DMS79 treated with DMSO at 0.1 percent for 48 hours (cell line): Measurements from ENCODE around the gene REPS2.
A peak's percentile ranks its signal among the peaks of the same experiment; 100 is the strongest.

Source experiments
- DNase-seq: peaks from one replicate; lab custom pipeline; 2025; lab: John Stamatoyannopoulos, UW

Gene REPS2

DNA sequence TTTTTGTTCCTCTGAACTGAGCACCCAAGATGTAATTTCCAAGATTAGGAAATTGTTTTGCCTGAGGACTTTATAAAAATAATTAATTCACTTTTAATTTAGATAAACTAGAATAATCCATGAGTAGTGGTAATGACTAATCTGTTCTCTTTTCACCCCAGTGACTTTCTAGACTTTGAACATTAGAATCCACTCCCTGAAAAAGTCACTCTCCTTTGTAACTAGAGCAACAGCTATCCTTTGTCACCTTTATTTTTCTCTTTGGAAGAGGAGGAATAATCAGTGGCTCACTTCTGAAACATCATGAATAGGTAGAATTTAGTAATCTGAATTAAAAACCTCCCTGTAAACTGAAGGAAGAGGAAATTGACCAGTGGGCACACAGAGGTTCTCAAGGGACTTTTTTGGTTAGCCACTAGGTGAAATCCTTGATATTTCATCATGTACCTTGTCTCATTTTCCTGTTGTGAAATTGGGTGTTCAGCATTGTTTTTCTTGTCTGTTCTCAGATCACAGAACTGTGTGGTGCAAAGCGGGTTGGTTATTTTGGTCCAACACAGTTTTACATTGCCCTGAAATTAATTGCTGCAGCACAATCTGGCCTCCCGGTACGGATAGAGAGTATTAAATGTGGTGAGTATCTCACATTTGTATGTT lies 59.4 kb downstream of the REPS2 start:
- no peak for DNase-seq

DNA sequence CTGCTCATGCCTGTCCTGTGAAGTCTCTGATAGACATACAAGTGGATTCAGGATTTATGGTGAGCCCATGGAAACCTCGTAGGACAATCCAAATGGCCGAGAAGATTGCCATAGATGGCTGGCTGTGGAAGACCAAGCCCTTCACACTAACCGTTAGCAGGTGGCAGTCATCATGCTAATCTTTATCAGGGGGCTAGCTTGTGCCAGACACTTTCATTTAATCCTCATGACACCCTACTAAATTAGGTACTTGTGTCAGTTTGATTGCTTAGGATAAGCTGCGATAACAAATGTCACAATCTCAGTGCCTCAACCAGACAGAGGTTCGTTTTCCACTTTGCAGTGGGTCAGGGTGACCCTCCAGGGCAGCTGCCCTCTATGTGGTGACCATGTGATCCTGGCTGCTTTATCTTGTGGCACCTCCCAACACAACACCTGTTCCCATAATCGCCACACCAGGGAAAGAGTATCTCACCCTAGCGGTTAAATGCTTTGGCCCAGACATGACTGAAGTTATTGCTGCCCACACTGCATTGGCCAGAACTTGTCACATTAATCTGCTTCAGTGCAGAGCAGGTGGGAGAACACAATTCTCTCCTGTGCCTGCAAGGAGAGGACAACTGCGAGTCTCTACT lies 60.8 kb downstream of the REPS2 start:
- no peak for DNase-seq

DNA sequence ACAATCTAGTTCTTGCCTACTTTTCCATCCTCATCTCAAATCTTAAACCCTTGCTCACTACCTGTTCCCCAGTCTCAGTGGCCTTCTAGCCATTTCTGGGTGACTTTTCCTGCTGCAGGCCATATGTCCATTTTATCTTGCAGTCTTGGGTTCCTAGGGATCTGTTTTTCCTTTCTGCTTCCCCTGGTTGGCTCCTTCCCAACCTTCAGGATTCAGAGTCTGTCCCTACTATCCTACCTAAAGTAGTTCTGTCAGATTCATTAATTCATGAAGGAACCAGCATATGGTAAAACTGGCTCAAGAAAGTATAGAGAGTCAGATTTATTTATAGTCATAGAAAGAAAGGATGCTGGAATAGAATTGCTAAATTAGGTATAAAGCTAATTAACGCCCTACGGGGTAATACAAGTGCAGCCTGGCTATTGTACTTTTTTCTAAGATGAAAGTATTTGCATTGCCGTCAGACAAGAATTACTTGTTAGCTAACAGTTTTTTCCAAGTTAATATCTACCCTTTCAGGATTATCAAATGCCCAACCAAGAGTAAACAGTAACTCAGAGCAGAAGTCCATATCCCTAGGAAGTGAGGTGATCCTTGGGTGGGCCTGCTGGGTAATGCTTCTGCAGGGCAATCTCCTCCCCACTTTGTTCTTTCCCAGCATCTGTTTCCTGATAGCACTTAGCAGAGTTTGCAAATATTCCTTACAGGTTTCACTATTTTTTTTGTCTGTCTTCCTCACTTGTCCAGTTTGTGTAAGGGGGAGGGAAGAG lies 63.6 kb downstream of the REPS2 start:
- no peak for DNase-seq

DNA sequence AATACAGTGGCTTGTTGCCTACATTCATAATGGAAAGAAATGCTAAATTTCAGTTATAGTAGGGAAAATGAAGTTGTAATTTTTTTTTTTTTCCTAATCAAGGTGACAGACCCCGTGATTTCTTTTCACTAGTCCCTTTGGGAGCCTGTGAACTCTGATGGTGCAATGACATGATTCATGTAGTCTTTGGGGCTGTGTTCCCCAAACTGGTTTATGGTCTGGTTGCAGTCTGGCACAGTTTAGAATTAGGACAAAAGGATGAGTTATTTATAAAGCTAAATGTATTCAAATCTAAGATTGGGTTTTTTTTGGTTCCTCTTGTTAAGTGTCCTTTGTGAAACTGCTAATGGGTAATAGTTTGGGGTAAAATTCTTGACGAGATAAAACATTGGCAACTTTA lies 66.0 kb downstream of the REPS2 start:
- no peak for DNase-seq

DNA sequence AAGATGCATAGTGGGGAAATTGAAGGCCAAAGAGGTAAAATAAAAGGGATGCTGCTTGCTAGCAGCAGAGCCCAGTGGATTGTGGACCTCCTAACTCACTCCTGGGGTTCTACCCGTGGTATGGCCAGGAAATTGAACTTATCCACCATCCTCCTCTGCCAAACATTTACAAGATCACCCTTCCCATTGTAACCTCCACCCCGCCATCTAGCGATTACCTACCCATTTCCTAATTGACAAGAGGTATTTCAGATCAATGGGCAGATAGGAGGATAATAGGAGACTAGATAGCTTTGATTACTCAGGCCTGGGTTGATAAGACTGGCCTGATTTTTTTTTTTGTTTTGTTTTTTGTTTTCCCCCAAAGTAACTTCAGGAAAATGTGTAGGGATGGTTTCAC lies 67.8 kb downstream of the REPS2 start:
- no peak for DNase-seq

DNA sequence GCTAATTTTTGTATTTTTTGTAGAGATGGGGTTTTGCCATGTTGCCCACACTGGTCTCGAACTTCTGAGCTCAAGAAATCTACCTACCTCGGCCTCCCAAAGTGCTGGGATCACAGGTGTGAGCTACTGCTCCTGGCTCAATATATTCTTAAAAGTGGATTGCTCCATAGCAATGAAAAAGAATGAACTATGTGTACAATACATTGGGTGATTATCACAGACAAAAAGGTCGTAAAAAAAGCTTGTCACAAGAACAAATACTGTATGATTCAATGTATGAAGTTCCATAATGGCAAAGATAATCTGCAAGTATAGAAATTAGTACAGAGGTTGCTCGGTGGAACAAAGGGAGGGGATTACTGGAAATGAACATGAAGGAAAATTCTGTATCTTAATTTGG lies 70.7 kb downstream of the REPS2 start:
- no peak for DNase-seq

DNA sequence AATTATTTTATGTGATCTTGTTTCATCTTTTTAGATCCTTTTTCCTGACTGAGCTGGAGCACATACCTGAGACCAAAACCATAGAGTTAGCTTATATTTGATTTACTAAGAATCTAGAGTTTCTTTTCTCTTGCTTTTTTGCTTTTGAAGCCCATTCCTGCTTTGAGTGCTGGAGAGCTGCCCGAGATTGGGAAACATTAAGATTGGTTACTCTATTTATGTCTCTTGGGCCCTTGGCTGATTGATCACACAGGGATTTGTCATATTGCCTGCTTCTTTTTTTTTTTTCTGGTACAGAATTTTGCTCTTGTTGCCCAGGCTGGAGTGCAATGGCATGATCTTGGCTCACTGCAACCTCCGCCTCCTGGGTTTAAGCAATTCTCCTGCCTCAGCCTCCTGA lies 73.9 kb downstream of the REPS2 start:
- no peak for DNase-seq

DNA sequence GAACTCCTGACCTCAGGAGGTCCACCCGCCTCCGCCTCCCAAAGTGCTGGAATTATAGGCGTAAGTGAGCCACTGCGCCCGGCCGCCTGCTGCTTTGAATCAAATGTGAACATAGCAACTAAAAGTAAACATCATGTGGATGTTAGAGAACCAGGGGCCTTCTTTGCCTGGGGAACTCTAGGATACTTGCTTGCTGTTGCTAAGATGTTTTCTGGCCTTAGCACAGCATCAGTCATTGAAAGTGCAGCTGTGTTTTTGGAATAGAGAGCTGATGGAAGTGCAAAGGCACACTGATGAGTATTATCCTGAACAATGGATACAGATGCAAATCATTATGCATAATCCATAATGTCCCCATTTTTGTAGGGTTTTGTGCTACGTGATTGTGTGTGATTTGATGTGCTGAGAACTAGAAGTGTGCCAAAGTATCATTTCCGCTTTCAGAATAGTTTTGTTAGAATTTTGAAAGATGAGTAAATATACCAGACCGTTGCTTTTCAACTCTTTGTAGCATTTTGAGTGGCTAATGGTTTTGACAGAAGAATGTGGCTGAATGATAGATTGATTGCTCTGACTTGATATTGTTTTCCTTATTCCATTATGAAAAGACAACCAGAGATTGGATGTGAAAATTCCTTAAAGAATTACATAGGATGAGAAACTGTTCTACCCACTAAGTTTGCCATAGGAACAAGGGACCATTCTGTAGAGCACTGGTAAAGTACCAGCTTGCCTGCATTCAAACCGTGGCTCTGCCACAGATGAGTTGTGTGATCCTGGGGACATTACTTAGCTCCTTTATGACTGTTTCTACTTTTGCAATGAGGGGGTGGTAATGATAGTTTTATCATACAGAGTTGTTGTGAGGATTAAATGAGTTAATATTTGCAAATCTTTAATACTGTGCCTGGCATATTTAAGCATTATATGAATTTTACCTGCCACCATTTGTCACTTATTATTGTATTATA lies 74.7 kb downstream of the REPS2 start:
- DNase-seq, result no peak

DNA sequence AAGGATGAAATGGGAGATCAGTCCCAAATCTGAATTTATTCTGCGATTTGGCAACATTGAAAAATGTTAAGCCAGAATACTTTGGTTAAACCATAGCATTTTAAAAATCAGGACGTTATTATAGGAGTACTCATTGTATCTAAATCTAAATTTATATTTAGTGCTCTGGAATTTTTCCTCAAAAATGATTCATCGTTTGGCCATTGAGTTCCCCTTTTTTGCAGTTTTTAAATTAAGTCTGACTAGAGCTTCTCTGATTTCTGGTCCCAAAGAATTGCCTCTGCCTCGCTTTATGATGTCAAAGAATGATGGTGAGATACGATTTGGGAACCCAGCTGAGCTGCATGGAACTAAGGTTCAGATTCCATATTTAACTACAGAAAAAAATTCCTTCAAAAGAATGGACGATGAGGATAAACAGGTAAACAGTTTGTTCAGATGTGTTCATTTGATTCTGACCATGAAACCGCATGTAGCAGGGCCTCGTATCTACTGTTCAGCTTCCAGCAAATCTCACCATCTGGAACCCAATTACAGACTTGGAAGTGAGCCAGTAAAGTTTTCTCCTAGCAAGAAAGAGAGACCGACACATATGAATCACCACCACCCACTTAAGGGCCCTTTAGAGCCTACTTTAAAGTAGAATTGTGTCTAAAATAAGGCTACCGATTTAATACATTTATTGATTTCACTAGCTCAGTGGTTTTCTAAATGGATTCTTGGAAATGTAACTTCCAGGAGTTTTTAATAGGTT lies 75.6 kb downstream of the REPS2 start:
- peak; percentile 26 for DNase-seq

DNA sequence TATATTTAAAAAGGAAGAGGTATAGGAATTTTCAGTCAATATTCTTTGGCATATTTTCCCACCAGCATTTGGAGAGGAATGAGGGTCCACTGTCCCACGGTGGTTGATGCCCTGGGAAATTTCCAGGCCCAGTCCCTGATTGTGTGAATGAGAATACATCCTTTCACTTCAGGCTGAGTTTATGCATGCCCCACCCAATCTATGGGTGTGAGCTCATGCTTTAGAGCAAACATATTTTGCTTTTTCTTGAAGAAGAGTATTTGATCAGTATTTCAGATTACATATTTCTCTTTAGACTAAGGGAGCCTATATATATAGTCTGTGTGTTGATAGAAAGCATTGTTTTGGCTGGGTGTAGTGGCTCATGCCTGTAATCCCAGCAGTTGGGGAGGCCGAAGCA lies 77.2 kb downstream of the REPS2 start:
- DNase-seq, result no peak

DNA sequence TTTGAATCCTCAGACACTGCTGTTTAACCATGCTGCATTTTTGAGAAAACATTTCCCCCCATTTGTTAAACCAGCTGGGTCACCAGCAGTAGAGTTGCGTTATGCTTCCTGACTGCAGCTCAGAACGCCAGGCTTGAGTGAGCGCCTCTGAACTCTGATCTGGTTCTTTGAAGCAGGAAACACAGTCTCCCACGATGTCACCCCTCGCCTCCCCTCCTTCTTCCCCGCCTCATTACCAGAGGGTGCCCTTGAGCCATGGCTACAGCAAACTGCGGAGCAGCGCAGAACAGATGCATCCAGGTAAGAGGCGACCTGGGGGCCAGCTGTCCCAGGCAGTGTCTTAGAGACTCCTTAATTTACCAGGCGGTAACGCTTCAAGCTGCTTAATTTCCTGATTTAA lies 78.4 kb downstream of the REPS2 start:
- peak; percentile 19 for DNase-seq

DNA sequence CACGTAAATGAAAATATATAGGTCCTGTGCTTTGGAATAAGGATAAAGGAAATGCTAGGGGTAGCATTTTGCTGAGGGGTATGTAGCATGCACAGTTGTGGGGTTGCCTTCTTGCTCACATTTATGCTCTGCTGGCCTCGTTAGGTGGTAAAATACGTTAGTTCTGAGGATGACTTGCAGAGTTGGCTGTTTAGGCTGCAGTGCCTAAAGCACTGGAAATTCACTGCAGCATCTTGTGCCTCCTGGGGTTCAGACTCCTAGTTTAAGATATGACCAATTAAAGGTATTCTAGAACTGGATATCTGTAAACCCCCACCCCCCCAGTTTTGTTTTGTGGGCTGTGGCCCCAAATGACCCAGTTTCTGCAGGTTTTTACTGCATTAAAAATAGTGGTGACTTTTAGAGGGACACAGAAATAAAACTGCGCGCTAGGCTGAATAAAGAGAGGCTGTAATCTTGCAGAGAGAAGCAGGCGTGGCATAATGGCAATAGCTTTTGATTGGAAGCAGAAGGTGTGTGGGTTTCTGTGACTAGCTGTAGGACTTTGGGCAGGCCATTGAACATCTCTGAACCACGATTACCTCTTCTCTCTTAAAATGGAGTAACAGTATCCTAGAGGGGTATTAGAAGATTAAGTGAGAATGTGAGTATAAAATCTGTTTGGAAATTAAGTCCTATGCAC lies 79.3 kb downstream of the REPS2 start:
- DNase-seq, result no peak

DNA sequence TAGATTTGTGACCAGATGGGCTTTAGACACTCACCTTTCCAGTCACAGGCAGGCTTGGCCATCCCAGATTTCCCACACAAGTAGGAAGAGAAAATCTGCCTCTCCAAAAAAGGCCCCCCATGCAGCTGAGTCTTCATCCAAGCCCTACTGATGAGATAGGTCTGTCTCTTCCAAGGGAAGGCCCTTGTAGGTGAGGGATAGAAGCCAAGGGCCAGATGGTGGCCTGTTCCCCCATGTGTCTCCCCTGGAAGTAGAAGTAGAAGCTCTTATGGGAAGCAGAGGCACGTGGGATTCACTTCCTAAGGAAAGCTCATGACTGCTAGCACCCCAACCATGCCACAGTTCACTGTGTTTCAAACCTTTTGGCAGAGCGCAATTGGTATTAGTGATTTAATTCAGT lies 81.5 kb downstream of the REPS2 start:
- DNase-seq, result no peak

DNA sequence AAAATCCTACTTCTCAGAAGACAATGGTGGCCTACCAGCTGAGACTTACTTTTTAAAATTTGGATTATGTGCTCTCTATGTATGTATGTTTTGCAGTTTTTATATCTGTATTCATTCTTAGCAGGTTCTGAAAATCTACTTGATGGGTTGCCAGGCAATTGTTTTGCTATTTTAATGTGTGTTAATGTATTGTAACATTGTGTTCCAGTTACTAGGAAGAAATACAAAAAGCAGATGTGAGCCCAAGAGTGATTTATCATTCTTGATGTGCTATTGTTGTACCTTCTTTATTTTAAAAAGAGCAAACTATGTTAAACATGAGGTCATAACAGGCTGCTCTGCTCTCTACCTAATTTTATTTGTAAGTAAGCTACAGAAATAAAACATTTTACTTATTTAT lies 81.9 kb downstream of the REPS2 start:
- no peak for DNase-seq

DNA sequence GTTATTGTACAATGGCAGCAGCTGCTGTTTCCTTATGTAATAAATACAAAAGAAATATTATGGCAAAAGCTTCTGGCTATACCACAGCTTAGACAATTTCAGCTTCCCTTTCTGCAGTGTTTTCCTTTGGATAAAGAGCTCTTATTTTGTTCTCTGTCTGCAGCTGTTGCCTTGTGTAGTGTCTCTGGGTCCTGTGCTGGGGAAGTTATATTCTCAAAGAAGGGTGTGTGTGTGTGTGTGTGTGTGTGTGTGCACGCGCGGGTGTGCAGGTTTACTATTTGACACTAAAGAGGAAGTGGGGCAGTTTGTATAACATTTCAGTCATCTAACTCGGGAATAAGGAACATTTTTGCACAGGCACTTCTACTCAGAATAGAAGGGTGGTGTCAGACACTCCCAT lies 83.6 kb downstream of the REPS2 start:
- DNase-seq, result no peak

DNA sequence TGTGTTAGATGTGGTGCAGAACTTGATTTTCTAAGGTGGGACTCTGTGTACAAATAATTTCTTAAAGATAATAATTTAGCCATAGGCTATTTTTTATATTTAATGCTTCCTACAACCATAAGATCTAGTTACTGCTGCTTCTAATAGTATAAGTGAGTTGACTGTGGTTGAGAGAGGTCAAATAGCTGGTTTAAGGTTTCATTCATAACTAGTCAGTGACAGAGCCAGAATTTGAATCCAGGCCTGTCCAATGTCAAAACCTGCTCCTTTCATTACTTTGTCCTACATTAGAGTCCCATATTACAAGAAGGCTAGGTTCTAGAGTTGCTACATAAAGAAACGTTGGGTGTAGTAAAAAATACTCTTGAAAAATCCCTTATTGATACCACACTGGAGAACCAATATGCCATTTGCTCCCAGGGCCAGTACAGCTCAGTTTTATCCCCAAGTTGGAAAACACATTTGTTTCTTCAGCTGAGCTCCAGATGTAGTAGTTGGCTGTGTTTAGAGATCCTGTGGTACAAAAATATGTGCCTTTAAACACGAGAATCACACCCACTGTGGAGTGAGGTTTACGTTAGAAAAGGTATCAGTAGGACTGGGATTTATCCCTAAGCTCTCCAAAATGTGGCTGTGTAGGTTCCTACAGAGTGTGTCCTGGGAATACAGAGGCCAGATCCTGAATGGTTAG lies 84.3 kb downstream of the REPS2 start:
- DNase-seq, result no peak

DNA sequence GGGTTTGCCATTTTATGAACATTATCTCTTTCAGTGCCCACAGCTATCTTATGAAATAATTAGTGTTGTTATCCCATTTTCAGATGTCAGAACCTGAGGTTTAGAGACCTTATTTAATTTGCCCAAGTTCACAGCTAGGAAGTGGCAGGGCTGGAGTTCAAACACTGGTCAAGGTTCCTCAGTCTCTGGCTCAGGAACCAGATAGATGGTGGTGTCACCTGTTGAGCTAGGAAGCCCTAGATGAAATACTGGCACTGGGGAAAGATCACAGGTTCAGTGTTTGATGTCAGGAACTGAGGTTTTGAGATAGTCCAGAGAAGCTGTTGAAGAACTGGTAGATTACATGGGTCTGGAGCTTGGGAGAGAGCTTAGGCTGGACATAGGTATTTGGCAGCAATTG lies 85.4 kb downstream of the REPS2 start:
- DNase-seq, result no peak

DNA sequence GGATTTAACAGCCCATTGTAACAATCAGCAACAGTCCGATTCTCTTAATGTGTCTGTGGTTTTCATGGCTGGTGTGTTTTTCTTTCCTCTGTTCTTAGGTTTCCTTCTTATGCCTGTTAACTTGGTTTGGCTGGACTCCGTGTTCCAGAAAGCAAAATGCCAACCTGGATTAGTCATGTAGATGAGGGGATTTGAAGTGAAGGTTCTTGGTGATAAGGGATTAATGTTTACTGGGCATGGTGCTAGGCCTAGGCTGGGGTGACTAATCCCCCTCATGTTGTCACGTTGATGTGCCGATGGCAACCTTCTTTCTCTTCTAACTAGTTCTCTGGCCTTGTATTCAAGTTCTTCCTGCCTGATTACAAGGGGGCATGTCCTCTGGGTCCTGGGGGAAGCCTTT lies 85.9 kb downstream of the REPS2 start:
- no peak for DNase-seq

DNA sequence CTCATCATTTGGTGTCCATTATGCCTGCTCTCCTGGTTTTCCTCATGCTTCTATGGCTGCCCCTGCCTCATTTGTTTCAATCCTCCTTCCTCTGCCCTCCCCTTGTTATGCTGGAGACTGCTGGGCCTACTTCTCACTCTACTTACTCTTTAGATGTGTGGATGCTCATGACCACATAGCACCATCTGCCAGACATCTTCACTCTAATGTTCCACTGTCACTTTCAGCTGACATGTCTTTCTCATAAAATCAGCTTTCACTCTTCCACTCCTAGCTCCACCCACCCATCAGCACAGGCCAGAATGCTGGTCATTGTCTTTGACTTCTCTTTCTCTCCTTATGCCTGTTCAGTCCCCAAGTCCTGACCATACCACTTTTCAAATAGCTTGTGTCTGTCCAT lies 86.8 kb downstream of the REPS2 start:
- no peak for DNase-seq

DNA sequence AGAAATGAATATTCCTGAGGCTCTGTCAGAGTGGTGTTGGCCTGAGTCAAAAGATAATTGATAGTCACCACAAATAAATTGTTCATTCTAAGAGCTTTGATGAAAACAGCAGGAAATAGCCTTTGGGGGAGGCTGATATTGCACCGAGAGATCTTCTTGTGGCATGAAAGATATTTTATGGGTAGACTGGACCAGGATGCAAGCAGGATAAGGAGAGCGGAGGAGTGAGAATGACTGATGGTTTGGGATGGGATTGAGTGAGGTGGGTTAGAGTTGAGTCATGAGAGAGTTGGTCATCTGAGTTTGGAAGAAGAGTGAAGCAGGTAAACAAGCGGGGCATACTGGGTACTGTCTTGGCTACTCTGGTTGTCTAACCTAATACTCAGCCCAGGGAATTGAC lies 88.7 kb downstream of the REPS2 start:
- no peak for DNase-seq
